GM11168 (cell line): ENCODE results near the gene TPP1.

Experiments used
- in situ Hi-C: fragments of 300-500 bp; cut with MboI; formaldehyde crosslinking; loops from one replicate; pipeline ENCODE4 v1.12.0; 2022; ENCODE audit warnings: low sequenced_read_pairs; ENCODE audit not compliant: unreplicated experiment

The TPP1 gene

GRCh38 chr11:6619004-6619745 is at the start of gene TPP1:
TPP1 (minus strand) TSS chr11:6619422; CDS start chr11:6619400, 22 bp downstream.
- in situ Hi-C loops, result no loop called here

DNA sequence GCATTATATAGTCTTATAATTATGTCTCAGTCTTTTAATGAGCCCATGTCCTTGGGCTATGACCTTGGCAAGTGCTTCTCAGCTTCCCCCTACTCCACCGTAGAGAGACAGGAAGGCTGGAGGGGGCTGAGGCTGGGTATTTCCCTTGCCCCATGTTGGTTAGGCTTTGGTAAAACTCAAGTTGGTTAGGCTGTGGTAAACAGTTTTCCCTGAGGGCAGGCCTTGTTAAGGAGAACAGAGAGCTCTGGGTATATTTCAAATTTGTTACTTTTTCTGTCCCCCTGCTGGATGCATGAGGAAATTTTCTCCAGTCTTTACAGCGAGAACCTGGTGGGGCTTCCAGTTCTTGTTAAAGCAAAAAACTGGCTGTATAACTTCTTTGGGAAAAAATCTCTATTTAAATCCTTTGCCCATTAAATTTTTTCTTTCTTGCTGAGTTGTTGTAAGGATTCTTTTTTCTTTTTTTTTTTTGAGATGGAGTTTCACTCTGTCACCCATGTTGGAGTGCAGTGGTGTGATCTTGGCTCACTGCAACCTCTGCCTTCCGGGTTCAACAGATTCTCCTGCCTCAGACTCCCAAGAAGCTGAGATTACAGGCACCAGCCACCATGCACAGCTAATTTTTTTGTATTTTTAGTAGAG is 48.6 kb upstream of the TPP1 start:
- in situ Hi-C loops, result no loop called here

- in situ Hi-C loops, result no loop called here
Measured at GRCh38 chr11:6666302-6667183, 47.3 kb upstream of the TPP1 start.

GRCh38 chr11:6664551-6664950 is 45.3 kb upstream of the TPP1 start:
- in situ Hi-C loops, result no loop called here

DNA sequence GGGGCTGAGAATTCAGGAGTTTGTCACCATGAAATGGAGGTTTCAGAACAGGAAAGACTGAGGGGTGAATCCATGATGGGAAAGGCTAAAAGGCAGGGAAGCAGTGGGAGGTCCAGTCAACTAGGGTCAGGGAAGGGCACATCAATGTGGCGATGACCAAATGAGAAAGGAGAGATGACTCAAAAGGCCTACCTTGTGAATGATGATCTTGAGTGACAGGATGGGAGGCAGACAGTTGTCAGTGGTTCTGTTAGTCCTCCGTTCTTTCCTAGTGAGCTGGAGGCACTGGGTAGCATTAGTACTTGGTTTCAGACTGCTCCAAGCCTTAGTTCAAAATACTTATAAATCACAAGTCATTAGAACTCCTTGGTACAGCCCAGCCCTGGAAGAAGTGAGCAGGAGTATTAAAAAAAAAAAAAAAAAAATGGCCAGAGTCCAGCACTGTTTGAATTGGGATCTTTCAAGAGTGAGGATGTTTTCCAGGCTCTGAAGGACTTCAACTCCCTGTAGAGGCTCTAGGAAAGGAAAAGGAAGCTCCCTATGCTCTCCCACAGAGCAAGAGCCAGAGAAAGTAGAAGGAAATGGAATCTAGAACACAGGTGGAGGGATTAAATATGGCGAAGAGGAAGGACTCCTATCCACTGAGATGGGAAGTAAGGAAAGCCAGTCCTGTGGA is 44.7 kb upstream of the TPP1 start:
- in situ Hi-C loops, result no loop called here

DNA sequence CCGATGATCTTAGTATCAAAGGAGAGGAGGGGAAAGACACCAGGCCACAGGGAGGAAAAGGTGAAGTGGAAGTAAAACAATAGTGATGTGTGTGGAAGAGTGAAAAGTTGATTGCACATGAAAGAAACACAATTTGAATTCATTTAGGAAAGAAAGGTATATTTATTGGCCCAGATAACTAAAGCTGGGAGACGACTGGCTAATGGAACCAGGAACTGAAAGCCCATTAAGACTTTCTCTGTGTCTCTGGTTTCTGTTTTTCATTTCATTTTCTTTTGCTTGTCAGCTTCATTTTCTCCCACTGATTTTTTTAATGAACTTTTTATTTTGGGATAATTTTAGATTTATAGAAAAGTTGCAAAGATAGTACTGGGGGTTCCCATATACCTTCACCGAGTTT is 41.5 kb upstream of the TPP1 start:
- in situ Hi-C loops, result no loop called here

GRCh38 chr11:6658647-6659046 is 39.4 kb upstream of the TPP1 start:
- in situ Hi-C loops, result no loop called here

GRCh38 chr11:6657346-6657745 is 38.1 kb upstream of the TPP1 start:
- in situ Hi-C loops, result no loop called here

DNA sequence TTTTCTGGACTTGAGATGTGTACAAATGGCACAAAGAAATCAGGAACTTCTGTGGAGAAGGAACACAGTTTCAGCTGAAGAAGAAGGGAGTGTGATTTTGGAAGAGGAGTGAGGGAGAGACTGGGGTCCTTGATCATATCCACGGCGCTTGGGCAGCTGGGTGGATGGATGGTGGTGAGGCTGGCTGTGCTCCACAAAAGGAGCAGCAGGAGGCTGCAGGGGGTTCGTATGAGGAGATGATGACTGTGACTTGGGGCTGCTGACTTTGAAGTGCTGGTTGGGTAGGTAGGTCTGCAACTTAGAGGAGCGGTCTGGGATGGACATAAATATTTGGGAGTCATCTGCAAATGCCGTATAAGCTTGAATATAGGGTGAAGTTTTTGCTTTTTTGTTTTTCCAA is 37.7 kb upstream of the TPP1 start:
- in situ Hi-C loops, result no loop called here

DNA sequence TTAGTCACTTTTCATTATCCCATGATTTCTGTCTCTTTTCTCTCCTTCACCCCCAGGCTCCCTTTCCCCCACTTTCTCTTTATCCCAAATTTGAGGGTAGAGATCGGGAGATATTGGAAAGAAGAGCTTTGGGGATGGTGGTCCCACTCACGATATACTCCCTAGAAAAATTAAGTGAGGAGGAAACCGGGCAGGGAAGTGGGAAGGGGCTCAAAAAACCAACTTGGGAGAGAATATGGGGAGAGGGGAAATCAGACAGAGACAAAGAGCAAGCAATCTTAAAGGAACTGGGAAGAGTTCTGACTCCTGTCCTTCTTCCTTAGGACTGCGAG is 37.3 kb upstream of the TPP1 start:
- in situ Hi-C loops, result no loop called here

DNA sequence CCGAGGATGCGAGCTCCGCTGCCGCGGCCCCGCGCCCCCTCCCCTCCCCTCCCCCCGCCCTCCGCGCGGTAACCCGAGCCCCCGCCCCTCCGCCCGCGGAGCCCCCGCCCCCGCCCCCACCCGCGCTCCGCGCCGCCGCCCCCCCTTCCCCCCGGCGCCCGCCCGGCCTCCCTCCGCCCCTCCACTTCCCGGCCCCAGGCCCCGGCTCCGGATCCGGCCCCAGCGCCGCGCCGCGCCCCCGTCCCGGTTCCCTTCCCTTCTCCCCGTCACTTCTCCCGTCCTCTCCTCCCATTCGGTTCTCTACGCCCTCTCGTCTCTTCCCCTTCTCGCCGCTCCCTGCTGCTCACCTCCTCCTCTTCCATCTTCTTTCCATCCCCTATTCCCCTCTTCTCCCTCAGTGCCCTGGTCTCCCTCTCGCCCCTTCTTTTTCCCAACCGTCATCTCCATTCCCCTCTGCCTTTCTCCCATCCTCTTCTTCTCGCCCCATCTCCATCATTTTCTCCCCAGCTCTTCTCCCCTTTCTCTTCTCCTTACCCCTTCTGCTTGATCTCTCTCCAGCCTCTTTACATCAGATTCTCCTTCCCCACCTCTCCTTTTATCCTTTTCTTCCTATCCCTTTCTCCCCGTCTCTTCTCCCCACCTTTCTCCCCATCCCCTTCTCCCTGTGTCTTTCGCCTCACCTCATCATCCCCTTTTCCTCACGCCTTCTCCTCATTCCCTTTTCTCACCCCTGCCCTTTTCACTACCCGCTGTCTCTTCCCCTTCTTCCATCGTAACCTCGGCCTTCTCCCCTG is 36.8 kb upstream of the TPP1 start, which contains the start of gene DCHS1:
Gene DCHS1 (minus strand): TSS at position 20 of the 794 bp plus-strand sequence. CDS start 14,196 bp downstream, outside the sequence.
- in situ Hi-C loops, result no loop called here

GRCh38 chr11:6655020-6655789 is 36.0 kb upstream of the TPP1 start:
- in situ Hi-C loops, result no loop called here

- in situ Hi-C loops, result no loop called here
Measured at GRCh38 chr11:6654281-6655019, 35.2 kb upstream of the TPP1 start.

- in situ Hi-C loops, result no loop called here
Measured at GRCh38 chr11:6653656-6654055, 34.4 kb upstream of the TPP1 start.

DNA sequence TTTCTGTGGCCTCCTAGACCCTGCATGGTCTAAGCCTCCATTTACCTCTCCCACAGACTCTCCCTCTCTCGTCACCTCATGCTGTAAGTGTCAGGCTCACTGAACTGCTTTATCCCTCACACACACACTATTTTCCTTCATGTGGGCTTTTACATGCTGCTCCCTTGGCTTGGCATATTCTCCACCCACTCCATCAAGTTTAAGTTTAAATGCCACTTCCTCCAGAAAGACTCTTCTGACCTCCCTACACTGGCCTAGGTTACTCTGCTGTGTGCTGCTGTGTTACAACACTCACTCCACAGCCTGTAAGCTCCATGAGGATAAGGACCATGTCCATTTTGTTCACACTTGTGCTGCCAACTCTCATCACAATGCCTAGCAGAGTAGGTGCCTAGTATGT is 33.9 kb upstream of the TPP1 start:
- in situ Hi-C loops, result no loop called here

DNA sequence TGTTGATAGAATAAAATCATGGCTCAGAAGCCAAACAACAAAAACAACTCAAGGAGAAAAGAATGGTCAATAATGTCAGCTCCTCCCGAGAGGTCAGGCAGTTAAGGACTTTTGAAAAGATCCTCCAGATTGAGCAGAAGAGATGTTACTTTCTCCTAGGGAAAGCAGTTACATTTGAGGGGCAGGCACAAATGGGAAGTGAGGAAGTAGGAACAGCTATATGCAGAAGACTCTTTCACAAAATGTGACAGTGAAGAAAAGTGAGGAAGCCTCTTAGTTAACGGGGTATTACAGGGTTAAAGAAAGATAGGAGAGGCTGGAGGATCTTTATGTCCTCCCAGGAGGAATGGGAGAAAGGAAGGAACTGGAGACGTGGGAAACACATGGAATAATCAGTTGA is 33.0 kb upstream of the TPP1 start:
- in situ Hi-C loops, result no loop called here

- in situ Hi-C loops, result no loop called here
Measured at GRCh38 chr11:6650980-6651379, 31.8 kb upstream of the TPP1 start.

- in situ Hi-C loops, result no loop called here
Measured at GRCh38 chr11:6650104-6650503, 30.9 kb upstream of the TPP1 start.
